ENCODE data around the gene RNF169.

RNF169 gene

DNA sequence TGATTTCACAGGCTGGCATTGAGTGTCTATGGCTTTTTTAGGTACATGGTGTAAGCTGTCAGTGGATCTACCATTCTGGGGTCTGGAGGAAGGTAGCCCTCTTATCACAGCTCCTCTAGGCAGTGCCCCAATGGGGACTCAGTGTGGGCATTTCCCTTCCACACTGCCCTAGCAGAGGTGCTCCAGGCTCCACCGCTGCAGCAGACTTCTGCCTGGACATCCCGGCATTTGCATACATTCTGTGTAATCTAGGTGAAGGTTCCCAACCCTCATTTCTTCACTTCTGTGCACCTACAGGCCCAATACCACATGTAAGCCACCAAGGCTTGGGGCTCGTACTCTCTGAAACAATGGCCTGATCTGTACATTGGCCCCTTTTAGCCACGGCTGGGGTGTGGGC, 78.3 kb downstream of the RNF169 start:
- no peak for DNase-seq

DNA sequence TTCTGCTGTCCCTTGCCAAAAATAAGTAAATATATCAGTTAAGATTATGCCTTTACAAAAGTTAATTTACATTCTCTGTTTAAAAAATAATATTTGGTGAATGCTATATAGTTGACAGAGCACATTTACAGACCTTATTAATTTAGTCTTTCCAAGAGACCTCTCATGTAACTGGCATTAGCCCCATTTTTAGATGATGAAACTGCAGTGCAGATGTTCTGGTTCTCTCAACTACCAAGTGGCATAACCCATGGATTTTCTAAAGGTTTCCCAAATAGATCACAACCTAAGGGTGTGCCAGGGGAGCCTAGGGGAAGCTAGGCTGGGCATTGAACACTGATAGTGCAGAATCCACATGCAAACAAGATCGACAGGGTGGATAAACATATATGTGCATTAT, 88.5 kb downstream of the RNF169 start:
- DNase-seq = no peak

DNA sequence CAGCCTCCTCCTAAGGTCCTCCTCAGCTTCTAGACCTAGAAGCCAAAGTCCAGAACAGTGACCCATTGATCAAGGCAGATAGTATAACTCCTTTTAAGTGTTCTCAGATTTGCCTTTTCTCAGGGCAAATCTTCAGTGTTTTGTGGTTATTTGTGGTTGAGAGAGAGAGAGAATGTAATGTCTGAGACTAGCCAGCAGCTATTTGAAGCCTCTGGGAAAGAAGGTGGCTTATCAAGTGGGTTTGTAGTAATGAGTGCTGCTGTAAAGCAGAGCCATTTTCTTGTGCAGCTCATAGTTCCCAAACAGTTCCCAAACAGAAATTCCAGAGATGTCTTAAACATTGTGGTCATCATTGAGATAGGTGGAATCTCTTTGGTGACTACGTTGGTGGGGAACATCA, 89.5 kb downstream of the RNF169 start:
- DNase-seq = no peak

DNA sequence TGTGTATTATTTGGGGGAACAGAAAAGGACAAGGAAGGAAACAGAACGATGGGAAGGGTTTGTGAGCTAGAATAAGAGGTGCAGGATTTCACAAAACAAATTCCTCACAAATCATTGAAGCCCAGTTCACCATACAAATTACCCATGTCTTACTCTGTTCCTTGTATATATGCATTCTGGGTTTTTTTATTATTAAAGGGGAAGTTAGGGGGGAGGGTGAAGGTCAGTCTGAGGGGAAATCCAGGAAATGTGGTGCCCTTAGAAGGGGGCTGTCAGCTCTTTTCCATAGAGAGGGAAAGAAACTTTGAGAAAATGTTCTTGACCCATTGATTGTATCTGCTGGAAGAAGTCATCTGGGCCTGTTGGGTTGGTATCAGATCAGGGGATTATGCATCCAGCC, 90.8 kb downstream of the RNF169 start:
- no peak for DNase-seq

DNA sequence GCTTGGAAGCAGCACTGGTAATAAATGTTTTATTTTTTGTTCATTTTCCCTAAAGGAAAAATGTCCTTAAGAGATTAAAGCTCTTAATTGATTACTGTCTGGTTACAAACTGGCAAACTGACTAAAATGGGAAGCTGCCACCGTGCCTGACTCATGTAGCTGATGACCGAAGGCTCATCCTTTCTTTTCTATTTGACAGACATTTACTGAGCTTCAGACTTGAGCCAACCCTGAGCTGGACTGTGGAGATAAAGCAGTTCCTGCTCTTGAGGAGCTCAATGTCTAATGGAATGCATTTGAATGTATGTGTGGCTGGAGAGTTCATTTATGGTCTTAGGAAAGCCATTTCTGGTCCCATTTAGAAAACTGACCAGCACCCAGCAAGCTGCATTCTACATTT, 91.3 kb downstream of the RNF169 start:
- DNase-seq = no peak

DNA sequence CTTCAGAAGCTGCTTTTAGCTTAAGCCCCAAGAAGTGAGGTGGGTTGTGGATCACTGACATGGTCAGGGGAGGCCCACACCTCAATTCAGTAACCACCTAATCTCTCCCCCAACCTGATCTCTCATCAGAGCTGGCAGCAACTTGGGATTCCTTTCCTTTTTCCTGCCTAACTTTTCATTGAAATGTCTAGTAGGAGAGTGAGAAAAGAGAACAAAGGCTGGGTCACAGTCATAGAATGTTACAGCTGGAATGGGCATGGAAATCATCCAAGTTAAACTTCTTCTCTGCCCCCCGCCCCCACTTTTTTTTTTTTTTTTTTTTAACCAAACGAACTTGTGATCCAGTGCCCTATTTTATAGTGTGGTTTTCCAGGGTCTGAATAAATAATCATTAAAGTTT, 91.8 kb downstream of the RNF169 start:
- no peak for DNase-seq

DNA sequence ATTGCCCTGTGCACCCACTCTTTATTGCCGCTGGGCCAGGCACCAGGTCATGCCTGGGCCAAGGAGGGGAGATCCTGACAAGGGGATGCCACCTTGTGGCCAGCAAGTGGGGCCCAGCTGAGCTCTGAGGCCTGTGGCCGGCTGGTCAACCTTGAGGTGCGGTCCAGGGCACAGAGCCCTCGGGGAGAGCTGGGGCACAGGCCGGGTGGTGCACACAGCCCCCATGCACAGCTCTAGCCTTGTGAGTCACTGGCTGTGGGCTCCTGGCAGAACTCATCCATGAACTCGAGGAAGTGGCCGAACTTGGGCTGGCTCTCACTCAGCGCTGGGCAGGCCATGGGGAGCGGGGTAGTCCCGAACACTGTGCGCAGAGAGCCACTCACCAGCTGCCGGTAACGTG, 94.3 kb downstream of the RNF169 start:
- DNase-seq = no peak

DNA sequence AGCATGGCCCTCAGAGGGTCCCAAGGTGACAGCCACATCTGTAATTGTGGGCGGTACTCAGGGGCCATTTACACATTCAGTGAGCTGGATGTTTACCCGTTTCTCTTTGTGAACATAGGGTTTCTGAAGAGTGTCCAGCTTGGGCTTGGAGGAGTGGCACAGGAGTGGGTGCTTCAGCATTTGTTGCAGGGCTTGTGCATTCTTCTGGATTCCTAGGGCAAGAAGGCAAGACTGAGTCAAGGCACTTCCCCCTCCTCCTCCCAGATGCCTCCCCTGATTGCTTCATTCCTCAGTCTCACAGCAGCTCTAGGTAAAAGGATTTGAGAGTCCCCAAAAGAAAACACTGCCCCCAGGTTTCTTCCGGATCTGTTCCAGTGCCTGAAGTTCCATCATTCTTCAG, 95.4 kb downstream of the RNF169 start:
- DNase-seq = no peak

DNA sequence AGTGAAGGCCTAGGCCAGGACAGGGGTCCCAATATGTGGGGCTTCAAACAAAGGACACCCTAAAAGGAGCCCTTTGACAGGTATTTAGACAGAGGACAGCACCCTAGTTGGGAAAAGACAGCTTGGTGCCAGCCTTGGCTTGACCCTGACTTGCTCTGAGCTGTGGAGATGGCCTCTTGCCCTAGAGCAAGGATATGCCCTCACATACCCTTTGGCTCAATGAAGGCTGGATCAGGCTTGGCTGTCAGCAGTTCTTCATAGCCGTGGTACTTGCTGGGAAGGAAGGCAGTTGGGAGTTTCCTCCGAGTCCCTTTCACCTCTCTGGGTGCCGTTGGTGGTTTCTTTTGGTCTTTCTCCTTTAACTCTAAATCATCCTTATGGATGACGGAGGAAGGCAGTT, 96.2 kb downstream of the RNF169 start:
- DNase-seq = no peak

DNA sequence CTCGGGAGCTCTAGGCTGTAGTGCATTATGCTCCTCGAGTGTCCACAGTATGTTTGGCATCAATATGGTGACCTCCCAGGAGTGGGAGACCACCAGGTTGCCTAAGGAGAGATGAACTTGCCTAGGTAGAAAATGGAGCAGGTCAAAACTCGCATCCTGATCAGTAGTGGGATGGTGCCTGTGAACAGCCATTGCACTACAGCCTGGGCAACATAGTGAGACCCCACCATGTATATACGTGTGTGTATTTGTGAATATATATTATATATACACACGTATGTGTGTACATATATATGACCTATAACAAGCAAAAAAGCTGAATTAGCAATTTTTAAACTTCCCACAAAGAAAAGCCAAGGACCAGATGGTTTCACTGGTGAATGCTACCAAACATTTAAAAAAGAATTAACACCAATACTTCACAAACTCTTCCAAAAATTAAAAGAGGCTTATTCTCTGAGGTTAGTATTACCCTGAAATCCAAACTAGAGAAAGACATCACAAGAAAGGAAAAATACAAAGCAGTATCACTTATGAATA, 97.4 kb downstream of the RNF169 start:
- no peak for DNase-seq

DNA sequence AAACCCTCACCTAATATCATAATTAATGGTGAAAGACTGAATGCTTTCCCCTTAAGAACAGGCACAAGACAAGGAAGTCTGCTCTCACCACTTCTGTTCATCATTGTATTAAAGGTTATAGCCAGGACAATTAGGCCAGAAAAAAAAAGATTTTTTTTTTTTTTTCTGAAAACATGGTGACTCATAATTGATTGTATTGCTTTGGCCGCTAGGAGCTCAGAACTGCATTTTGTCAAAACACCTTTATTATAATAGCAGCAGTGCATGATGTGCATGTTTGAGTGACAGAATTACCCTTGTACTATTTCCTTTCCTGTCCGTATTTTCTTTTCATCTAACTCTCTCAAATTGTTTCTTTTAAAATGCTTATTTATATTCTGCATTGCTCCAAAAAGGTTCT, 98.1 kb downstream of the RNF169 start:
- no peak for DNase-seq

DNA sequence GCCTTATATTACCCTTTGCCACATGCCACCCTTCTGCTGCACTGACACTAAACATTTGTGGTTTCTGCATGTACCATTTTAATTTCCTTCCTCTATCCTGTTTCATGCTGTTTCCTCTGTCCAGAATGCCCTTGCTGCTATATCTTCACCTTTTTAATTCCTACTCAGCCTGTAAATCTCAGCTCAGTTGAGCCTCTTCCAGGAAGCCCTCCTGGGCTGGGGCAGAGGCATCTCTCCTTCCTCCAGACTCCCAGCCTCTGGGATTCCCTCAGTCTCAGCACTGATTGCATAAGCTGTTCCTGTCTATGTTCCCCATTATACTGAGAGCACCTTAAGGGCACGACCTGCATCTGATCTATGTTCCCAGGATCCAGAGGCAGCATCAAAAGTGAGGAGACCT, 98.7 kb downstream of the RNF169 start:
- DNase-seq = no peak

DNA sequence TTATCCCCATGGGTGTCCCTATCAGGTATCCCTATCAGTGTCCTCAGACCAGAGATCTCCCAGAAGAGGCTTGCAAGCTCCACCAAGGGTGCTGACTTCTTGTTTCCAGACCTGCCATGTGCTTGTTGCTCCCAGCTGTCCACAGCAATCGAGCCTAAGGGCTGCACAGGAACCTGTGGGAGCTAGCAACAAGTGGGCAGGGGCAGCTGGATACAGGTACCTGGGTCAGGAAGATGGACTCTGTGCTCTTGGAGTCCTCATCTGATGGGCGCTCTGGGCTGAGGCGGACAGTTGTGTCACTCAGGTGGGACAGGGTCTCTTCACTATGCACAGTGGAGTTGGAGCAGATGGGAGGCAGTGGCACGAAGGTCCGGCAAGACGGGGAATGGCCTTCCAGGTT, 99.2 kb downstream of the RNF169 start:
- no peak for DNase-seq

DNA sequence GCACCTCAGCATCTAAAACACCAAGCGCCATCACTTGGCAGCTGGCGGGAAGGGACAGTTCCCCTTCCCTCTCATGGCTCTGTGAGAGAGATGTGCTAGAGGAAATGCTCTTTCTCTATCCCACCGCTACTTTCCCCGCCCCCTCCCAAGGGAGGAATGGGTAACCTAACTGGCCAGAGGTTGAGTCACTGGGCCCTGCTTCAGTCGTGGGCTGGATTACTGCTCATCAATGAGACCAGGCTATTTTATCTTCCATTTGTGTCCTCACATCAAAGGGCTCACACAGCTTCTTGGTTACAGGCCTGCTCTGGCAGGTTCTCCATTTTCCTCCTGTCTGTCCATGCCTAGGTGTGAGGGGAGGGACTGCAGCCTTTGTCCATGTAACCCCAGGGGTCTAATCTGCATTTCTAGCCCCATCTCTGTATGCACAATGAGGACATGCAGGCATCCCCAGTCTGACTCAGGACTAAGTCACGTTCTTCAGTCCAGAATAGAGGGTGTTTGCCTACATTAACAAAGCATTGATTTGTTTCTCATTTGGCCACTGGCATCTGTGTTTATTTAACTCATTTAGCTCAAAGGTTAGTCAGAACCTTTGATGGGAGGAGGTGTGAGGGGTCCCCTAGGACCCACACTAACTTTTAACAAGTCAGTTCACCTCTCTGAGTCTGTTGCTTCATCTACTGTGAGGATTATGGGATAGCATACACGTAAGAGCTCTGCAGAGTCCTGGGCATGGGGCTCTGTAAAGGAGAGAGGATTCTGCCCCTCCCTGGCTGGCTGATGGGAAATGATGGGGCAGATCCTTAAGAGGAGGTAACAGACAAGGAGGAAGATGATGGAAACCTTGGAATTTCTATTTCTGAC, 101.1 kb downstream of the RNF169 start:
- no peak for DNase-seq

DNA sequence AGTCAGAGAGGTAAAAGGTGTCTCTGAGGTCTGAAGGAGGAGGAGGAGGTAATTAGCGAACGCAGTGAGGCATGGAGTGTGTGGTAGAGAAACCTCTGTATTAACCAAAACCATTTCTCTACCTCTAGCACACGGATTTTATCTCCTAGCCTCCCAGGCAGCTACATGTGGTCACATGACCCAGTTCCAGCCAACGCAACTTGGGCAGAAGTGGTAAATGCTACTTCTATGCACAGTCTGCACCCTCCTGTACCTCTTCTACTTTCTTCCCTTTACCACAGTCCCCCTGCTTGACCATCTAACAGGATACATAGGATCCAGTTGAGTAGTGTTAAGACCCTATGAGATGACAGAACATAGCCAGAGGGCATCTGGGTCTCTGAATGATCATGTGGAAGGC, 104.6 kb downstream of the RNF169 start:
- no peak for DNase-seq

DNA sequence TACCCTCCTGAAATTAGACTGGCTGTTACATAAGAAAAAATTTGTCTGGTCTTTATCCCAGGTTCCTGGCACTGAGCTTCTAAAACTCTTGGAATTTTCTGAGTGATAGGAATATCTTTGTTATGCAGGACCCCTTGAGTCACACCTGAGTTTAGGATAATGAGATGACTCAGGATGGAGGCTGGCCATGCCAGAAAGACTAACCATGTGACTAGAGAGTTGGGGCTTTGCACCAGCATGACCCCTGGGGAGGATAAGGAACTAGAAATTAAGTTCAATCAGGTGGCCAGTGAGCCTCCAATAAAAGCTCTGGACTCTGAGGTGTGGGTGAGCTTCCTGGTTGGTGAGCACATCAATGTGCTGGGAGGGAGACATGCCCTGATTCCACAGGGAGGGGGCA, 112.1 kb downstream of the RNF169 start:
- DNase-seq = no peak

DNA sequence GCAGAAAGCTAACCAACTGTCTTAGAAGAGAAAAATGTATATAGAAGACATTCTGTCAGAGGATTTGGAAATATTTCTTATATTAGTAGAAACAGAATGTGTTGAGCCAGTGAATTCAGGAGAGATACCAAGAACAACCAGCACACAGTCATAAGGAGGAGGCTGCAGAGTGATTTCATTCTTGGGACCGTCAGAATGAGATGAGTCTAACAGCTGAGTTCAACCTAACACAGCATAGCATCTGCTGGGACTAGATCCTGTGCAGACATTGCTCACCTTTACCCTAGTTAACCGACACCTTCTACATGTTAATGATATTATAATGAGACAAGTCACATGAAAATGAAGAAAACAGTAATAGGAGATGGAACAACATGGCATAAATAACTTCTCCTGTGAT, 114.8 kb downstream of the RNF169 start:
- no peak for DNase-seq

DNA sequence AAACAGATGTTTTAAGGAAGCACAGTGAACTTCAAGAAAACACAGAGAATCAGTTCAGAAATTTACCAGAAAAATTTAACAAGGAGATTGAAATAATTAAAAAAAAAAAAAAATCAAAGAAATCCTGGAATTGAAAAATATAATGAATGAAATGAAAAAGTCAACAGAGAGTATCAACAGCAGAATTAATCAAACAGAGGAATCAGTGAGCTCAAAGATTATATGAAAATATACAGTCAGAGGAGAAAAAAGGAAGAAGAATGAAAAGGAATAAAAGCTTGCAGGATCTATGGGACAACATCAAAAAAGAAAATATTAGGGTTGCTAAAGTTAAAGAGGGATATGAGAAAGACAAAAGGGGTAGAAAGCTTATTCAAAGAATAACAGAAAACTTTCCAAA, 117.9 kb downstream of the RNF169 start:
- no peak for DNase-seq

DNA sequence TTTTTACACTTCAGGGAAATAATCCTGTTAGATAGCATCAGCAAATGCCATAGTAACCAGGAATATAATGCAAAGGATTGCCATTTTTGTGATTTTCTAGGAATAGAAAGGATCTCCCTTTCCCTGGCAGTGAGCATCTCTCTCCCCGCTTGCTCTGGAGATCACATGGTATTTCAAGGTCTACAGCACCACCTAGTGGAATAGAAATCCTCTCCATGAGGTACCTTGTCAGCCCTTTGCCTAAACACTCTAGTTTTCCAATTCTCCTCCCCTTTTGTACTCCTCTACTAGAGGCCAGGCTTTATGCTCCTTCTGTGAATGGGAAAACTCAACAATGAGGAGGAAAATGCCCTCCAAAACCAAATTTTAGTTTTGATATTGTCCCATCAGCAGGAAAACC, 121.8 kb downstream of the RNF169 start:
- no peak for DNase-seq

DNA sequence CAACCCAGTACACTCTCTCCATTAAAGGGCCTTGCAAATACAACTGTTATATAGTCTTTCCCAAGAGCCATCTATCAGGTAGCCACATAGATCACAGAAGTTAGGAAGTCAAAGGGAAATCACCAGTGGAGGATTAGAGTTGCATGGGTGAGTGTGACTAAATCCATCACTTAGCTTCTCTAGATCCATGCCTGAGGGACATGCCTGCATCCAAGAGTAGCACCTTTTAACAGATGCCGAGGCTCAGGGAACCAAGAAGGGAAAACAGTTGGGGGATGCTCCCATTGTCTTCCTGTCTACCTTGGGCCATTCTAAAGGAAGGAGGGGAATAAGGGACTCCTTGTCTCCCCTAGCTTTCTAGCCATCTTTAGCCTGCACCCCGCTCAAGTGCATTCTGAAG, 122.4 kb downstream of the RNF169 start:
- DNase-seq = no peak

DNA sequence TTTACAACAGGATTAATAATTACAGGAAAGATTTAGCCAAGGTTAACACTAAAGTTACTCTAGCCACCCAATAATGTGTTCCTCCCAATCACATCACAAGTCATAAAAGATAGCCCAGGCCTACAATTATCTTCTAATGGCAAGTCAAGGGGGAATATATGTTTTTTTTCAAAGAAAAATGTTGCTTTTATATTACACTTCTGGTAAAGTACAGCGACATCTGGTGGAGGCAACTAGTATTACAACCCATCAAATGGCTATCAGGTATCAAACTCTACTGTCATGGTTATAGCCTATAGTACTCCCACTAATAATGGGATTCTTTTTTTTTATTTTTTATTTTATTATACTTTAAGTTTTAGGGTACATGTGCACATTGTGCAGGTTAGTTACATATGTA, 128.5 kb downstream of the RNF169 start:
- DNase-seq = peak; percentile 38

All from activated CD4-positive, alpha-beta T cell treated with anti-CD3 and anti-CD28 coated beads for 48 hours (primary cell).